HG03520 (cell line): Measurements from ENCODE around the gene NEK9.
"Not testable (repeated sequence)": the region's sequence is repeated elsewhere in the genome, so short reads cannot be mapped to it uniquely, and the experiment has no call there.

Experiments used
- ATAC-seq: cut with Tn5 transposase; IDR thresholded peaks from one replicate; pipeline ENCODE4 v1.9.1; 2021; ENCODE audit warnings: mild to moderate bottlenecking, moderate library complexity; ENCODE audit not compliant: unreplicated experiment

The NEK9 gene

GRCh38 chr14:75147423-75148071 is 20.7 kb upstream of the NEK9 start:
- ATAC-seq = no peak

- no peak for ATAC-seq
These were observed 18.1 kb upstream of the NEK9 start for GRCh38 chr14:75144944-75145343.

GRCh38 chr14:75143761-75144527 is 17.1 kb upstream of the NEK9 start:
- no peak for ATAC-seq

GRCh38 chr14:75142494-75142893 is 15.6 kb upstream of the NEK9 start:
- no peak for ATAC-seq

GRCh38 chr14:75141967-75142366 is 15.1 kb upstream of the NEK9 start:
- no peak for ATAC-seq

- ATAC-seq = no peak
These were observed 14.2 kb upstream of the NEK9 start for GRCh38 chr14:75141062-75141461.

- no peak for ATAC-seq
These were observed 13.8 kb upstream of the NEK9 start for GRCh38 chr14:75140620-75141019.

- no peak for ATAC-seq
These were observed 12.3 kb upstream of the NEK9 start for GRCh38 chr14:75139185-75139584.

- ATAC-seq = no peak
These were observed 11.6 kb upstream of the NEK9 start for GRCh38 chr14:75138492-75138891.

- ATAC-seq = no peak
These were observed 7.8 kb upstream of the NEK9 start for GRCh38 chr14:75134644-75135043.

- ATAC-seq = no peak
These were observed 6.7 kb upstream of the NEK9 start for GRCh38 chr14:75133597-75133996.

GRCh38 chr14:75132382-75133086 is 5.7 kb upstream of the NEK9 start:
- ATAC-seq = no peak

GRCh38 chr14:75128596-75128990 is 1.7 kb upstream of the NEK9 start:
- no peak for ATAC-seq

GRCh38 chr14:75127903-75128595 is 1.2 kb upstream of the NEK9 start:
- no peak for ATAC-seq

GRCh38 chr14:75127474-75127820 is 599 bp upstream of the NEK9 start:
- ATAC-seq = not testable (repeated sequence)

GRCh38 chr14:75126121-75126544 is 715 bp downstream of the NEK9 start:
- no peak for ATAC-seq

GRCh38 chr14:75125617-75126016 is 1.2 kb downstream of the NEK9 start:
- no peak for ATAC-seq

GRCh38 chr14:75123991-75124390 is 2.9 kb downstream of the NEK9 start:
- no peak for ATAC-seq

- no peak for ATAC-seq
These were observed 5.3 kb downstream of the NEK9 start for GRCh38 chr14:75121552-75121951.

GRCh38 chr14:75120541-75121291 is 6.1 kb downstream of the NEK9 start:
- no peak for ATAC-seq

GRCh38 chr14:75119056-75119455 is 7.8 kb downstream of the NEK9 start:
- ATAC-seq = no peak
